Measurements from ENCODE around the gene MACC1. TPM values are rescaled to one million over a fixed set of nuclear protein-coding genes. Genes with fewer than 3 reads are reported as not detected.

Gene MACC1
- total and polyA plus RNA-seq, 9 of the 15 experiments (the other 6 are each of a cell fraction or from before 2014, with no cell fraction given), result 5.9 to 30.2 (median 10.4) TPM

- no peaks in the 10 kb centered on the region for H3K9me3 ChIP-seq (replicated peaks; ENCODE audit: control insufficient read depth, insufficient read depth, low read depth, low read length)
- no peak overlapping the region for H3K4me2 ChIP-seq (ENCODE audit: insufficient read depth, low read length)
- no peak for TF ChIP-seq ETS2 (tag; IDR thresholded peaks at IDR 0.05; ENCODE audit: borderline replicate concordance, poor library complexity, severe bottlenecking)
- TF ChIP-seq ZNF764 (CRISPR knock-in tag; IDR thresholded peaks at IDR 0.05; ENCODE audit: low read depth), result no peak
- no peak for TF ChIP-seq ZNF133 (CRISPR knock-in tag; IDR thresholded peaks at IDR 0.05)
- no peak for TF ChIP-seq MTA2 (IDR thresholded peaks at IDR 0.05; ENCODE audit: low read depth)
- no peak for TF ChIP-seq ZNF239 (CRISPR knock-in tag; IDR thresholded peaks at IDR 0.05)
- TF ChIP-seq CBX5 (IDR thresholded peaks at IDR 0.05; ENCODE audit: borderline replicate concordance, low read depth), result no peak
- TF ChIP-seq HMG20A (CRISPR knock-in tag; conservative IDR thresholded peaks at IDR 0.05), result no peak
- TF ChIP-seq ZNF780A (CRISPR knock-in tag; IDR thresholded peaks at IDR 0.05), result no peak
- TF ChIP-seq, protein P1, sequence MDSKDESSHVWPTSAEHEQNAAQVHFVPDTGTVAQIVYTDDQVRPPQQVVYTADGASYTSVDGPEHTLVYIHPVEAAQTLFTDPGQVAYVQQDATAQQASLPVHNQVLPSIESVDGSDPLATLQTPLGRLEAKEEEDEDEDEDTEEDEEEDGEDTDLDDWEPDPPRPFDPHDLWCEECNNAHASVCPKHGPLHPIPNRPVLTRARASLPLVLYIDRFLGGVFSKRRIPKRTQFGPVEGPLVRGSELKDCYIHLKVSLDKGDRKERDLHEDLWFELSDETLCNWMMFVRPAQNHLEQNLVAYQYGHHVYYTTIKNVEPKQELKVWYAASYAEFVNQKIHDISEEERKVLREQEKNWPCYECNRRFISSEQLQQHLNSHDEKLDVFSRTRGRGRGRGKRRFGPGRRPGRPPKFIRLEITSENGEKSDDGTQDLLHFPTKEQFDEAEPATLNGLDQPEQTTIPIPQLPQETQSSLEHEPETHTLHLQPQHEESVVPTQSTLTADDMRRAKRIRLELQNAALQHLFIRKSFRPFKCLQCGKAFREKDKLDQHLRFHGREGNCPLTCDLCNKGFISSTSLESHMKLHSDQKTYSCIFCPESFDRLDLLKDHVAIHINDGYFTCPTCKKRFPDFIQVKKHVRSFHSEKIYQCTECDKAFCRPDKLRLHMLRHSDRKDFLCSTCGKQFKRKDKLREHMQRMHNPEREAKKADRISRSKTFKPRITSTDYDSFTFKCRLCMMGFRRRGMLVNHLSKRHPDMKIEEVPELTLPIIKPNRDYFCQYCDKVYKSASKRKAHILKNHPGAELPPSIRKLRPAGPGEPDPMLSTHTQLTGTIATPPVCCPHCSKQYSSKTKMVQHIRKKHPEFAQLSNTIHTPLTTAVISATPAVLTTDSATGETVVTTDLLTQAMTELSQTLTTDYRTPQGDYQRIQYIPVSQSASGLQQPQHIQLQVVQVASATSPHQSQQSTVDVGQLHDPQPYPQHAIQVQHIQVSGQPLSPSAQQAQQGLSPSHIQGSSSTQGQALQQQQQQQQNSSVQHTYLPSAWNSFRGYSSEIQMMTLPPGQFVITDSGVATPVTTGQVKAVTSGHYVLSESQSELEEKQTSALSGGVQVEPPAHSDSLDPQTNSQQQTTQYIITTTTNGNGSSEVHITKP (IDR thresholded peaks at IDR 0.05; ENCODE audit: partially characterized antibody), result no peak
- TF ChIP-seq TFAM (CRISPR knock-in tag; conservative IDR thresholded peaks at IDR 0.05), result no peak
- no peak for TF ChIP-seq ZHX1 (conservative IDR thresholded peaks at IDR 0.05; ENCODE audit: low read length)
- TF ChIP-seq E2F3 (CRISPR knock-in tag; IDR thresholded peaks at IDR 0.05), result no peak
- TF ChIP-seq CTBP1 (IDR thresholded peaks at IDR 0.05; ENCODE audit: borderline replicate concordance), result no peak
- TF ChIP-seq ZFP30 (CRISPR knock-in tag; IDR thresholded peaks at IDR 0.05; ENCODE audit: borderline replicate concordance), result no peak
- no peak for TF ChIP-seq BMI1 (IDR thresholded peaks at IDR 0.05; ENCODE audit: low read length)
- TF ChIP-seq PKNOX1 (IDR thresholded peaks at IDR 0.05), result no peak
- H3K4me1 ChIP-seq (replicated peaks in 1 of 2; ENCODE audit: control insufficient read depth in 2 of 2, insufficient read depth in 2 of 2, low read length in 2 of 2), result no peaks in the 10 kb centered on the region
- no peak overlapping the region for H3K9ac ChIP-seq (ENCODE audit: insufficient read depth in 1 of 2, low read depth in 2 of 2, low read length in 2 of 2)
- BruUV-seq (replicated peaks), result no TSS peak
- H3K27ac ChIP-seq (ENCODE audit: extremely low read depth, low read depth, low read length), result no peak overlapping the region
- H3K9me1 ChIP-seq (ENCODE audit: control insufficient read depth, insufficient read depth, low read length), result no peaks in the 10 kb centered on the region
- POLR2A ChIA-PET, result no interaction called here
- H4K20me1 ChIP-seq (replicated peaks; ENCODE audit: control insufficient read depth, insufficient read depth, low read length), result no peaks in the 10 kb centered on the region
- DNase-seq (ENCODE audit: extremely low read depth in 1 of 4, low spot score in 3 of 4) (no peak), ATAC-seq (no peak), FAIRE-seq (no peak)
- peaks cover 5% of the 10 kb centered on the region for H3K36me3 ChIP-seq (ENCODE audit: control insufficient read depth, insufficient read depth, low read length)
- CTCF ChIA-PET (ENCODE audit: low intra/inter-chr PET ratio), result no interaction called here
- WGBS (ENCODE audit: insufficient coverage, low coverage, missing lambda C conversion rate), result 100% methylated on average over 1 of the region's 1 CpG
- no peaks in the 10 kb centered on the region for H3K79me2 ChIP-seq (ENCODE audit: control insufficient read depth, insufficient read depth, low read length)
- intact Hi-C loops (cut with micrococcal nuclease), result no loop called here
- no peak overlapping the region for H2AFZ ChIP-seq (ENCODE audit: low read depth, low read length)
- in situ Hi-C loops (cut with MboI), result loop anchor here (25.0 kb wide), 1 partner anchor 400 kb away; the partner anchor contains the start of gene TMEM196
- no peak overlapping the region for H3K4me3 ChIP-seq
- no peaks in the 10 kb centered on the region for H3K27me3 ChIP-seq (ENCODE audit: control insufficient read depth in 2 of 2, insufficient read depth in 2 of 2, low read length in 2 of 2)
These were observed 54.5 kb downstream of the MACC1 start for GRCh38 chr7:20162665-20163064.
